H1 (cell line): ENCODE results near the gene ALDOC. TPM values are rescaled to one million over a fixed set of nuclear protein-coding genes. Genes with fewer than 3 reads are reported as not detected.

Source experiments
- CTCF ChIA-PET: fragments of 300-600 bp; sonication (Branson Sonifier 250); formaldehyde crosslinking; loops from one replicate; lab custom pipeline; 2021; ENCODE audit not compliant: partially characterized antibody; lab: Charles Lee
- POLR2A ChIA-PET: fragments of 300-600 bp; sonication (Branson Sonifier 250); formaldehyde crosslinking; loops from one replicate; lab custom pipeline; 2021; ENCODE audit warnings: inconsistent platforms; ENCODE audit not compliant: partially characterized antibody; lab: Charles Lee
- DNase-seq, 2 experiments: peaks; one replicate each; pipeline versions ENCODE4 v3.0.0 to v3.0.0-alpha.2; 2010 to 2022; ENCODE audit warnings: low spot score in 2 of 2, low read depth in 1 of 2, mixed read lengths in 1 of 2
- FAIRE-seq: peaks from 2 replicates; lab custom pipeline; 2011; peaks lifted over from hg19 to GRCh38; lab: Jason Lieb, UNC
- H2AFZ ChIP-seq: 2 replicates; pipeline ENCODE4 v1.8.1; 2012; ENCODE audit warnings: low read length, inconsistent platforms
- H2AK5ac ChIP-seq: 2 replicates; pipeline ENCODE4 v1.6.1; 2013; ENCODE audit warnings: low read depth, low read length
- H2BK120ac ChIP-seq: replicated peaks from 2 replicates; pipeline ENCODE3; 2013; ENCODE audit warnings: low read depth, low read length, inconsistent platforms
- H2BK12ac ChIP-seq: 2 replicates; pipeline ENCODE4 v1.6.1; 2013; ENCODE audit warnings: low read depth, low read length
- H2BK15ac ChIP-seq: 2 replicates; pipeline ENCODE4 v1.6.1; 2013; ENCODE audit warnings: low read length
- H2BK20ac ChIP-seq: 2 replicates; pipeline ENCODE4 v1.6.1; 2013; ENCODE audit warnings: low read length
- H2BK5ac ChIP-seq: 2 replicates; pipeline ENCODE4 v1.6.1; 2013; ENCODE audit warnings: low read depth, low read length
- H3K14ac ChIP-seq: 2 replicates; pipeline ENCODE4 v1.6.1; 2013; ENCODE audit warnings: inconsistent platforms; ENCODE audit not compliant: insufficient read length
- H3K18ac ChIP-seq: 2 replicates; pipeline ENCODE4 v1.6.1; 2013; ENCODE audit warnings: low read length; ENCODE audit errors: extremely low read depth
- H3K23ac ChIP-seq: 2 replicates; pipeline ENCODE4 v1.6.1; 2013; ENCODE audit warnings: inconsistent platforms; ENCODE audit not compliant: insufficient read length
- H3K23me2 ChIP-seq: 2 replicates; pipeline ENCODE4 v1.6.1; 2013; ENCODE audit warnings: low read depth, low read length
- H3K27ac ChIP-seq: 2 replicates; pipeline ENCODE4 v1.6.1; 2011; ENCODE audit warnings: low read depth, low read length, inconsistent platforms
- H3K27me3 ChIP-seq, 4 experiments: replicated peaks in 1 of 4; 1 replicate in 1 of 4; 2 replicates in 3 of 4; pipeline versions ENCODE4 v1.6.1 to v1.8.1; 2011 to 2013; ENCODE audit warnings: low read length in 3 of 4, mild to moderate bottlenecking in 3 of 4, inconsistent platforms in 2 of 4, mixed read lengths in 2 of 4, moderate library complexity in 1 of 4; ENCODE audit not compliant: control insufficient read depth in 3 of 4, insufficient read depth in 3 of 4; ENCODE audit errors: extremely low read depth in 1 of 4
- H3K36me3 ChIP-seq, 4 experiments: 2 replicates each; pipeline versions ENCODE4 v1.6.1 to v1.8.1; 2011 to 2013; ENCODE audit warnings: mild to moderate bottlenecking in 4 of 4, low read length in 3 of 4, moderate library complexity in 2 of 4, control low read depth in 1 of 4, inconsistent platforms in 1 of 4; ENCODE audit not compliant: insufficient read depth in 4 of 4, control insufficient read depth in 2 of 4
- H3K4ac ChIP-seq: replicated peaks from 2 replicates; pipeline ENCODE3; 2013; ENCODE audit warnings: low read length, low read depth, mixed read lengths, inconsistent platforms; ENCODE audit not compliant: insufficient read length
- H3K4me1 ChIP-seq, 4 experiments: replicated peaks in 1 of 4; 1 replicate in 1 of 4; 2 replicates in 3 of 4; pipeline versions ENCODE4 v1.6.1 to v1.8.1; 2011 to 2013; ENCODE audit warnings: low read length in 3 of 4, inconsistent platforms in 2 of 4, mixed read lengths in 1 of 4; ENCODE audit not compliant: insufficient read depth in 4 of 4, control insufficient read depth in 3 of 4
- H3K4me2 ChIP-seq, 2 experiments: 2 replicates each; pipeline versions ENCODE4 v1.6.1 to v1.8.1; 2011 to 2013; ENCODE audit warnings: low read depth in 2 of 2, low read length in 2 of 2, control low read depth in 1 of 2, inconsistent platforms in 1 of 2, mild to moderate bottlenecking in 1 of 2; ENCODE audit not compliant: insufficient read depth in 1 of 2
- H3K4me3 ChIP-seq, 4 experiments: fragments of 200-600, 300-600 bp in 1 of 4; sonication (generic), shearing (Covaris generic), sonication (Bioruptor Twin) in 1 of 4; 2 replicates each; pipeline versions ENCODE4 v1.5.1 to v1.8.1; 2011 to 2016; ENCODE audit warnings: low read length in 4 of 4, low read depth in 3 of 4, control low read depth in 2 of 4, inconsistent platforms in 2 of 4, mild to moderate bottlenecking in 2 of 4, mixed read lengths in 1 of 4, moderate library complexity in 1 of 4; ENCODE audit not compliant: insufficient read depth in 2 of 4; ENCODE audit errors: extremely low read depth in 1 of 4
- H3K56ac ChIP-seq: replicated peaks from 2 replicates; pipeline ENCODE3; 2013; ENCODE audit warnings: low read depth, mild to moderate bottlenecking, mixed read lengths, low read length, inconsistent platforms; ENCODE audit not compliant: insufficient read length
- H3K79me1 ChIP-seq: 2 replicates; pipeline ENCODE4 v1.6.1; 2013; ENCODE audit warnings: low read depth, low read length, control low read depth
- H3K79me2 ChIP-seq, 2 experiments: 2 replicates each; pipeline versions ENCODE4 v1.6.1 to v1.8.1; 2012 to 2013; ENCODE audit warnings: low read length in 2 of 2, mild to moderate bottlenecking in 2 of 2, inconsistent platforms in 1 of 2; ENCODE audit not compliant: insufficient read depth in 2 of 2, control insufficient read depth in 1 of 2
- H3K9ac ChIP-seq, 4 experiments: replicated peaks in 1 of 4; 1 replicate in 1 of 4; 2 replicates in 3 of 4; pipeline versions ENCODE4 v1.6.1 to v1.8.1; 2011 to 2013; ENCODE audit warnings: low read depth in 3 of 4, low read length in 3 of 4, control low read depth in 2 of 4, mild to moderate bottlenecking in 2 of 4, moderate library complexity in 2 of 4, inconsistent platforms in 1 of 4; ENCODE audit errors: extremely low read depth in 1 of 4
- H3K9me3 ChIP-seq, 2 experiments: 2 replicates each; pipeline versions ENCODE4 v1.6.1 to v1.8.1; 2012 to 2013; ENCODE audit warnings: mild to moderate bottlenecking in 2 of 2, moderate library complexity in 2 of 2, control low read depth in 1 of 2, inconsistent platforms in 1 of 2, low read depth in 1 of 2, low read length in 1 of 2, mixed read lengths in 1 of 2; ENCODE audit not compliant: insufficient read depth in 2 of 2
- H4K20me1 ChIP-seq, 2 experiments: replicated peaks in 1 of 2; 2 replicates each; pipeline versions ENCODE3 to v1.8.1; 2011 to 2013; ENCODE audit warnings: inconsistent platforms in 2 of 2, low read length in 2 of 2, mild to moderate bottlenecking in 1 of 2; ENCODE audit not compliant: insufficient read depth in 2 of 2, control insufficient read depth in 1 of 2
- H4K5ac ChIP-seq: 2 replicates; pipeline ENCODE4 v1.6.1; 2013; ENCODE audit warnings: low read length, low read depth, mixed read lengths, inconsistent platforms; ENCODE audit not compliant: insufficient read length
- H4K8ac ChIP-seq: 2 replicates; pipeline ENCODE4 v1.8.0; 2013; ENCODE audit warnings: mild to moderate bottlenecking, moderate library complexity, low read length, inconsistent platforms; ENCODE audit not compliant: insufficient read depth; ENCODE audit errors: extremely low read depth
- H4K91ac ChIP-seq: replicated peaks from 2 replicates; pipeline ENCODE3; 2013; ENCODE audit warnings: low read length, mixed read lengths, inconsistent platforms; ENCODE audit not compliant: insufficient read length
- RNF2 ChIP-seq: fragments of 200-900, 300-1000 bp; sonication (generic); IDR thresholded peaks from 2 replicates; pipeline ENCODE4 v1.7.1; 2016; ENCODE audit warnings: borderline replicate concordance, low read depth, mild to moderate bottlenecking, antibody characterized with exemption, low read length; ENCODE audit not compliant: poor library complexity, severe bottlenecking; ENCODE audit errors: missing control alignments
- TAF1 ChIP-seq: IDR thresholded peaks from 2 replicates; pipeline ENCODE4 v1.6.1; 2011; ENCODE audit warnings: mild to moderate bottlenecking, low read depth, low read length
- YY1 ChIP-seq: IDR thresholded peaks from 2 replicates; pipeline ENCODE4 v1.6.1; 2011; ENCODE audit warnings: low read depth, mild to moderate bottlenecking, low read length
- WGBS, 2 experiments: shearing (Covaris generic) in 1 of 2; methylation state at CpG; one replicate each; pipeline versions ENCODE4 v1.1.6 to v1.1.7; 2013 to 2015; ENCODE audit warnings: low lambda C conversion rate in 2 of 2, mixed read lengths in 2 of 2, inconsistent platforms in 1 of 2, low coverage in 1 of 2, missing lambda C conversion rate in 1 of 2; ENCODE audit not compliant: insufficient replicate concordance in 2 of 2, insufficient coverage in 1 of 2, insufficient read length in 1 of 2; ENCODE audit errors: extremely low coverage in 1 of 2, missing lambda C conversion rate in 1 of 2; 5-methylcytosine and 5-hydroxymethylcytosine counted together
- polyA plus RNA-seq, 7 experiments: library from polyadenylated mRNA; depleted of rRNA in 3 of 7; stranded (reverse) in 5 of 7; unstranded in 2 of 7; fragments of >200 nt in 5 of 7; fragments of 200-250 nt in 2 of 7; gene quantifications; 1 replicate in 5 of 7; 2 replicates in 1 of 7; 4 replicates in 1 of 7; pipeline versions ENCODE4 v1.2.1 to v1.2.3, GENCODE V29; 2011 to 2013; ENCODE audit warnings: missing spikeins in 2 of 7, mixed read lengths in 2 of 7
- total RNA-seq: library from RNA; stranded (reverse); fragmentation: NEBNext Ultra II Directional; extraction: Animal tissue kit (Norgen Biotek cat#: 25700); gene quantifications from 2 replicates; pipeline ENCODE4 v1.2.1, GENCODE V29; 2021

Gene ALDOC
- total and polyA plus RNA-seq, 2 of the 8 experiments (the other 6 are each of a cell fraction or from before 2014, with no cell fraction given), result 51.6 to 103 TPM

GRCh38 chr17:28523186-28523585 lies 53.5 kb downstream of the ALDOC start:
- Histone ChIP-seq H3K56ac (no peak overlapping the region), H4K5ac (no peak overlapping the region), H3K23ac (no peak overlapping the region), H4K20me1 (no peaks in the 10 kb centered on the region), H3K27me3 (no peaks in the 10 kb centered on the region), H3K4me3 (no peak overlapping the region), H2AK5ac (no peak overlapping the region), H3K79me1 (no peaks in the 10 kb centered on the region), H3K14ac (no peak overlapping the region), H3K9ac (no peak overlapping the region), H4K8ac (0 out of 2 replicates have a peak overlapping the region, but pooled peaks have one; percentile 51), H3K23me2 (no peaks in the 10 kb centered on the region), H2BK120ac (no peak overlapping the region), H2AFZ (no peak overlapping the region), H3K4me1 (peaks cover 0 to 15% (median 4%) of the 10 kb centered on the region in 4 experiments; a peak in 3 of 7 replicates), H3K9me3 (no peaks in the 10 kb centered on the region), H2BK12ac (no peak overlapping the region), H3K79me2 (no peaks in the 10 kb centered on the region), H3K4ac (no peak overlapping the region), H2BK15ac (no peak overlapping the region), H3K36me3 (no peaks in the 10 kb centered on the region), H3K4me2 (no peak overlapping the region), H2BK20ac (no peak overlapping the region), H3K18ac (no peak overlapping the region), H4K91ac (no peak overlapping the region), H2BK5ac (no peak overlapping the region), H3K27ac (no peak overlapping the region)
- 100% methylated on average over 6 of the region's 6 CpGs; no CpG with 5 or more reads in 1 of the 2 experiments for WGBS, 2 experiments
- ChIA-PET CTCF (interaction anchor here (4.9 to 5.0 kb wide), 2 partner anchors 17 to 26 kb away, joined by 27 to 35 read pairs; no protein-coding TSS in a partner anchor), POLR2A (interaction anchor here (0.6 to 1.5 kb wide), 2 partner anchors 20 to 73 kb away, joined by 3 to 5 read pairs; no protein-coding TSS in a partner anchor)
- FAIRE-seq (no peak), DNase-seq (no peak)
- TF ChIP-seq RNF2 (no peak), TAF1 (no peak), YY1 (no peak)
